ENCODE data around the gene NCOA4.
"Not testable (repeated sequence)": the region's sequence is repeated elsewhere in the genome, so short reads cannot be mapped to it uniquely, and the experiment has no call there.

NCOA4 gene

DNA sequence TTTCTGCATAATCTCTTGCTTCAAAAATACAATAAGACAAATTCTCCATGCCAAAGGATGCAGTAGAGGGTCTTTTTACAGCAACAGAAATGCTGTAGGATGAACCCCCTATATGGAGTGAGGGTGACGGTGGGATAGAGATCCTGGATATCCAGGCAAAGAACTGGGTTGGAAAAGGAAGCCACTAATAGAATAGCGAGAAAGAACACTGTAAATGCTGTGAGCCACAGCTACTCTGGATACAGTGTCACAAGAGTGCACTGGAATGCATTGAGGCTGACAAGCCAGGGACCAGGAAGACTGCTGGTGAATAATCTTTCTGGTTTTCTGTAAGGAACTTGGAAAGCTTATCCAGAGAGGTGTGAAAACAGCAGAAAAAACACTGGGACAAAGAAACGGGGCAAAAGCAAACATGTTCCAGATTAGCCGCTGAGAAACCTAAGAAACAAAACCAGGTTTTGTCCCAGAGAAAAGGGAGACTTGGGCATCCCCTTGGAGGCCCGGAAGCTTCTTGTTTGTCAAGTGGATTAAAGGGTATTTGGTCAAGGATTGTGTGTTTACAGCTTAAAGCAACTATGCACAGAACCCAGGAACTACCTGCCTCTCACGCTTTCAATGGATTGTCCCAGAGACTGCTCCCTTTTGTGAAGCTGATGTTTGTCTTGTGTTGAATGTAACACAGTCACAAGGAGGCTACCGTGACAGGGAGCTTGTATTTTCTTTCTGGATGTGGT is 21.8 kb upstream of the NCOA4 start:
- DNase-seq = no peak

DNA sequence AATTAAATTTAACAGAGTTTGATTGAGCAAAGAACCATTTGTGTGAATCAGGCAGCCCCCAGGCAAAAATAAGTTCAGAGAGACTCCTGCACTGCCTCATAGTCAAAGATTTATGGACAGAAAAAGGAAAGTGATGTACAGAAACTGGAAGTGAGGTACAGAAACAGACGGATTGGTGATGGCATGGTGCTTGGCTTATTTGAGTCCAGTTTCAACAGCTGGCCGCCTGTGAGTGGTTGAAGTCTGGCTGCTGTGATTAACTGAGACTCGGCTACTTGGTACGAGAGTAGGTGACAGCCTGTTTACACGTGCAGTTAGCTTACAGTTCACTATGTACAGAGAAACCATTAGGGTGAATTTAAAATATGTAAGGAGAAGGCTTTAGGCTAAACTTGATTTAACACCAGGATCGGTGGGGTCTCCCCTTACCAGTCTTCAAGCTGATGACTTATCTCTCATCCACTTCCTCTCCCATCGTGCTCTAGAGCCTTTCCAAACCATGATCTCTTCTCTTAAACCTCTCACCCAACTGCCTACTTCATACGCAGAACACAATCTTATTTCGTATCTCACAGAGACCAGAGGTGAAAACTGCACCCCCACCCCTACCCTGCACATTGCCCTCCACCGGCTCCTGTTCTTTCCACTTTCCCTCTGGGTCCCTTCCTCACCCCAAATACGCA is 20.7 kb upstream of the NCOA4 start:
- DNase-seq = peak; percentile 24

DNA sequence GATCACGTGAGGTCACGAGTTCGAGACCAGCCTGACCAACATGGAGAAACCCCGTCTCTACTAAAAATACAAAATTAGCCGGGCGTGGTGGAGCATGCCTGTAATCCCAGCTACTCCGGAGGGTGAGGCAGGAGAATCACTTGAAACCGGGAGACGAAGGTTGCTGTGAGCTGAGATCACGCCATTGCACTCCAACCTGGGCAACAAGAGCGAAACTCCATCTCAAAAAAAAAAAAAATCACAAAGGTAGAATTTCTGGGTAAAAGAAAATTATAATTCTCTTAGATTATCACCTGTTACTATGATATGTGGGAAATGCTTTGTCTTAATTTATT is 19.0 kb upstream of the NCOA4 start:
- DNase-seq = not testable (repeated sequence)

DNA sequence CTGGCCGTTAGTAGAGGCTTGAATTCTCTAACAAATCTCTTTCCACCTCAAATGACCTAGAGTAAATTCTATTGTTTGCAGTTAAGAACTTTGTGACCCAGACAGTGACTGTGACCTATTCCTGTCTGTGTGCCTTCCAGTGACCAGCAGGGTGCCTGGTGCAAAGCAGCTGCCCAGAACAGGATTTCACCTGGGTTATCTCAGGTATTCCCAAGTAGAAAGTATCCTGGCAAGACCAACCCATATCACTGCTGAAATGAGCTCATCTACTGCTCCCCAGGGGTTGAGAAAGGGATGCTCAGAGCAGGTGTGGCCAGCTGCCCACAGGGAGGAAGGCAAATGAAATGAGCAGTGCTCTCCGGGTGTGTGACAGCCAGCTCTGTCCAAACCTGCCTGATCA is 17.7 kb upstream of the NCOA4 start:
- no peak for DNase-seq

DNA sequence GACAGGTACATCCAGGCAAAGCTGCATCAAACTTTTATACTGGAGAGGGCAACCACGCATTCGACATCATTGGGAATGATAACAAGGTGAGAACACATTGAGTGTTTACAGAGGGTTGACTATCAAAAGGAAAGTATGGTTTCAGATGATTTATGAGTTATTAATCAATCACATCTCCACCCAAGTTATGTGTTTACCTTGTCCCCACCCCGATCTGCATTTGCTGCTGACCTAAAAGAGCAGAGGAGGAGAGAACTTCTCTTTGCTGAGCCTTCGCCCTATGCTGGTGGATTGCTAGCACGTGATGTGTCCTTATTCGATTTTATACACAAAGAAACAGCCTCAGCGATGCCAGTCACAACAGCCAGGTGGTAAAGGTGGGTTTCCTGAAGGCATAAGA is 15.8 kb upstream of the NCOA4 start, which contains the start of gene MSMB:
TSS of gene MSMB (minus strand) at position 9 of the 400 bp plus-strand sequence. CDS start 32 bp downstream, outside the sequence.
- DNase-seq = no peak

DNA sequence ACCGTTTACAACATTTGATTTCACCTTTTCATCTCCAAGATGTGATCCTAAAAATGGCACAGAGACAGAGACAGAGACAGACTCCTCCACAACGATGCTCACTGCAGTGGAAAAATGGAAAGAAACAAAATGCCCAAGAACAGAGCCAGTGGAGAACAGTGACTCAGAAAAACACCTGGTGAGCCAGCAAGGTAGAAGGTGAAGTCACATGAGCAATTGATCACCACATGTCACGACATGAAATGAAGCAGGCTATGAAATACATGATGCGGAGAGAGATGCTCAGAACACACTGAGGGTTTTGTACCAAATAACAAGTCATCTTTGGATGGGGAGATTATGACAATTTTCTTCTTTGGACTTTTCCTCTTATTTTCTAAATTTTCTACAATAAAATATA is 12.1 kb upstream of the NCOA4 start:
- no peak for DNase-seq

DNA sequence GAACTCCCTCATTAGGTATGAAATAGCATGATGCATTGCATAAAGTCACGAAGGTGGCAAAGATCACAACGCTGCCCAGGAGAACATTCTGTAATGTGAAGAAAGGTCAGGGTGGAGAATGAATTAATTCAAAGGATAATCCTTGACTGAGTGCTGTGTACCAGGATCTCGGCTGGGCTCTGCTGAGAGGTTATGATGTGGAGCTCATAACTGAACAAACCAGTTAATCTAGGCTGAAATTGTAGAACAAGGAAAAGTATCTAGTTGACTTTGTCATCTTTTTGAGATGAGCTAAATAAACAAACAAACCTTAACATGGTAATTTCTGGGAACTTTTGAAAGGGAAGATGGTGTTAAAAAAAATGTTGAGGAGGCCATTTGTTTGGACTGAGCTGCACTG is 9.6 kb upstream of the NCOA4 start:
- DNase-seq = no peak

DNA sequence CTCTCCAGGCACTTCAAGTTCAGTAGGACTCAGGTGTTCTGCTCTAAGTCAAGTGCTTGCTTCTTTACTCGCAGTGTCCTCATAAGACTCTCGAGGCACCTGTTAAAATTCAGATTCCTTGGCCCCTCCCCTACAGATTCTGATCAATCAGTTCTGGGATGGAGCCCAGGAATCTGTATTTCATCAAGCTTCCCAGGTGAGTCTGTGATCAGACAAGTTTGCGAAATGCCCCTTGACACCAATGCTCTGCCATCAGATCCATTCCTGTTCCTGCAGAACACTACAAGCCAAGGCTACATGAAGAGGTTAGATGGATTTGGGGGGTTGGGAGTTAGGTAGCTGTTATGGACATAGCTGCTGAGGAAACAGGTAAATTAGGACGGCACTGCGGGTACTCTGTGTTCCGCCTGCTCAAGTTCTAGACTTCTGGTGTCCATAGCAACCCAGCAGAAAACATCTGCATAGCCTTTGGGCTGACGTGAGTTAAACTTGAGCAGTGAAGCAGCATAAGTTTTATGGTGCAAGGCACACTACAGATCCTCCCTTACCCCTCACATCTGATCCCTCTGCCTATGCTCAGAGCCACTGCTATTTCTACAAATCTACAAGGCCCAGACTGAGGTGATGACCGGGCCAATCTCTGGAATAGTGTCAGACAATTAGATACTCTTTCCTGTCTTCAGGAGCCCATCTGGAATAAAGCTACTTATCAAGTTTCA is 6.8 kb upstream of the NCOA4 start:
- no peak for DNase-seq

DNA sequence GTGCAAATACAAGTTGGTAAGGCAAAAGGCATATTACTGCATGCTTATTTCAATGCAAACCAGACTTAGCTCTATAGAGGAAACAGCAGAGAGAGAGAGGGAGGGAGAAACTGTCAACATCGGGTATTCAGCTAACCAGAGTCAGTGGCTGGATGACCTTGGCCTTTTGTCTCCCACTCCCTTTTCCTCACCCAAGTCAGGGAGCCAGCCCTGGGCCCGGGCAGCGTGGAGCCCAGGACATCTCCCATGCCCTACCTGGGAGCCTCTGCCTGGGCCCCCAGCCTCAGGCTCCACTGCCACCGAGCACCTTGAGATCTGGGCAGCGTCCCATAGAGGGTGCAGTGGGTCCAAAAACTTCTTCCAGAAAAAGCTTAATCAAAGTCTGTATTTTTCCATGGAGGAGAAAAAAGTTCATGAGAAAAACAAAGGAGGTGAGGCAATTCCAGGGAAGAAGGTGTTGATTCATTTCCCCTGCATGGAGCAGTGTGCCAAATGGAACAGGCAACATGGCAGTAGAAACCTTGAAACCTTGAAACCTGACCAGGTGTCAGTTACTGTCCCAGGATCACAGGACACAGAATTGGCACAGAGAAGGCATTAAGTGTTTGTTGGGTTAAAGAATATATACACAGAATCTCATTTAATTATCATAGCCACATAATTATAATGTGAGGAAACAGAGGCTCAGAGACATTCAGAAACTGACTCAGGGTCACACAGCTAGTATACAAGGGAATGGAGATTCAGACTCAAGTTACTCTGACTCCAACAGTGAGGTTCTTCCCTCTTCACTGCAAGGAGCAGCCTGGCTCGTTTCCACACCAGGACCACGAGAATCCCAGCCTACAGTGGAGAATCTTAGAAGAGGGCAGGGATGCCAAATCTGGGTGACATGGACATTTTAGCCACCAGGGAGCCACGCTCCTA is 5.8 kb upstream of the NCOA4 start:
- DNase-seq = no peak

DNA sequence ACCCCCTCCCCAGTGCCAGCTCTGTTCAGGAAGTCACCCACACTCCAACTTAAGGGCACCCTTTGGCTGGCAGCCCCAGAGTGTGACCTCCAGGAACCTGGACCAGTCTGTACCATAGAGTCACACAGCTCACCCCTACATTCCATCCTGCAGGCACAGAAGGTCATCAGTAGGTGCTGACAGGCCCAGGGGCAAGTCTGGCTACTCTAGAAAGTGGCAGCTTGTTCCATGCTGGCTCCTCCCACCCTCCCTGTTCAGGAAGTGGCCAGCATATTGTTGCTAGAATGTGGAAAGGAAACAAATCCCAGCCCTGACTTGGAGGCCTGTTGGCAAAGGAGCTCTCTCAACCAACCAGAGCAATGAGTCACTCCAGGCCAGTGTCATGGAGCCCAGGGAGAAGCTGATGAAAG is 3.2 kb upstream of the NCOA4 start:
- DNase-seq = no peak

DNA sequence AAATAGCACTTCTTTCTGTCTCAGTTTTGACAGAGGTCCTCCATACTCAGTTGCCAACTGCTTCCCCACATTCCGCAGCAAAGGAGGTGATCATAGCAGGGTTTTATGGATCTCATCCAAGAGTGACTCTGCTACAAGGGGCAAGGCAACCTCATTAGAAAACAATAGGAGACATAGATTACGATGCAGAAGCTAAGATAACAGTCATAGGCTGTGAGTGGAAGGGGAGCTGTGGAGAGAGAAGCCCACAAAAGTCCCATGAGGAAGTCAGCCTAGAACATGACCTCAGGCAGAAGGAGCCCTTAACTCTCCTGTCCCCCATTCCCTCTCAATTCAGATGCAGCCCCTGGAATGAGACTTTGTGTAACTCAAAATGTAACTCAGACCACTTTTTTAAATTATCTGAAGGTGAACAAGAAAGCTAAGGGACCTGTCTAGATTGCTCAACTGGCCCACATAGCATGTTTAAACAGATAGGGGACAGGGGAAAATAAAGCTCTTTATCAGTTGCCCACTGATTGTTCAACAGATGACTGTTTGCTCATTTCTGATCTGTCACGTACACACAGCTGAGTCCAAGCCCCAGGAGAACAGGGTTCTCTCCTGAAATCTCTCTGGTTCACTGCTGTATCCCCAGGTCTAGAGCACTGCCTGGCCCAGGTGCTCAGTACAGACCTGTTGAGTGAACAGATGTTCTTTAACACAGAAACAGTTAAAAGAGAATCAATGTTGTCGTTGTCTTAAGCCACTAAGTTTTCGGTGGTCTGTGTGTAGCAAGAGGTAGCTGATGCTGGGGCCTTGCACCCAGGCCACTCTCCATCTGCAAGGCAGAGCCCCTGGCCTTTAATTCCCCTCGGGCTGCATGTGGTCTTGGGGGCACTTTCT is 1.5 kb upstream of the NCOA4 start:
- no peak for DNase-seq

DNA sequence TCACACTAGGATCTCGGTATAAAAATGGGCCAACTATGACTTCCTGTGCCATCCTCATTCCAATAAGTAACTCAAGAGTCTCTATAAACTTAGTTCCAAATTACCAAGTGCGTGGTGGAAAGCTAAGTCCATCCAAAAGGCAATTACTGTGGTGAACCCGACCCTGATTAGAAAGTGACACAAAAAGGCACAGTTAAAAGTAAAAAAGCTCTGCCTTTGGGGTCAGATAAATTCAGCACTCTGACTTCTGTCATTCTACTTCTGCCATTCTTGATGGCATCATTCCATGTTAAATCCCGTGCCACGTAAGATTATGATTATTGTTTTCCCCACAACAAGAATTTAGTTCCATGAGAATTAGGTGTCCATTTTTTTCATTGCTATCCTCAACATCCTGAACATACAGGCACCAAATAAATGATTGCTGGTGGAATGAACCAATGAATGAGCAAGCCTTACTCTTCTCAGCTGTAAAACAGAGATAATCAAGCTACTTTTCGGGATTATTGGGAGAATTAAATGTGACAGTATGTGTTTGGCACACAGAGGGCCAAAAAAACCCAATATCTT is 877 bp downstream of the NCOA4 start:
- DNase-seq = no peak

DNA sequence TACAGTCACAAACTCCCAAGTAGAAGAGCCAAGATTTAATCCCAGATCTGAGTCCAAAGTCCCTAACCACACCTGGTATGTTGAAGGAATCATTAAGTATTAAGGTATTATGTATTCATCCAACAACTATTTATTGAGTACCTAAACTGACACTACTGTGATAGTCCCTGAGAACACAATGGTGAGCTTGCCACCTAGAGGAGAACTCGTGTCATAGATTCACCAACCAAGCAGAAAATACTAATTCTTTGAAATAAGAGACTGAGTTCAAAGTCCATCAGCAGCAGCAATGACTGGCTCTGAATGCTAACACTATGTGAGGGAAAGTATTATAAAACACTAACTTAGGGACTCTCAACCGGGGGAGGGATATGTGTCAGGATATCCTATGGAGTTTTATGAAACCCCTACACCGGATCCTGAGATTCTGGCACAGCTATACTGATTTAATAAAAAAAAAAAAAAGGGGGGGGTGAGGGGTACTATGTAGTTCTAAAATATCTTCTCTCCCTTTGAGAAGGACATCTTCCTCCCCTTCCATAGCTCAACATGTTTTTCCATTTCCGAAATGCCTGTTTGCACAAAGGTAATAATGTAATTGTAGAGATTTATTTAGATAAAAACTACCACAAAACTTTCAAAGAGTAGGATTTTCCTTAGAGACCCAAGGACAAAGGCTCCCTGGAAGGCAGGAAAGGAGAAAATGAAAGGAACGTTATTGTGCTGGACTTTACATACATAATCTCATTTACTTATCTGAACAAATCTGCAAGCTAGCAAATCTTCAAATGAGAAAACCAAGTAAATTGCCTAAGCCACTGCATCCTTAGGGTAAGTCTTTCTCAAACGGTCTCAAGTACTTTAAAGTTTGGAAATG is 1.6 kb downstream of the NCOA4 start:
- DNase-seq = no peak

DNA sequence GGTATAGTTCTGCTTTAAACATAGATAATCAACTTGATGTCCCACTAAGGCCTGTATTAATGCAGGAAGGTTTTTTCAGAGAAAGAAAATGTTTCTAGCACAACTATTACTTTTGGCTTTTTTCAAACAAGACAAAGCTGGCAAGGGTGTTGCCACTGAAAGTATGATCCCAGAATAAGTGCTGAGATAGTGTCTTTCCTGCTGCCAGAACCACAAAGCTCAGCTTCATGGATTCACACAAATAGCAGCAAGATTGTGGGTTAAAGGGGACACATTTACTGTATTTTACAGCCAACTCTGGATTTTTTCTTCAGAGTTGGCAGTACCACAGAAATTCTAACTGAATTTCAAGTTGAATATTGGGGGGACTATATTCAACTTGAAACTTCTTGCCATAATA is 4.3 kb downstream of the NCOA4 start:
- no peak for DNase-seq

DNA sequence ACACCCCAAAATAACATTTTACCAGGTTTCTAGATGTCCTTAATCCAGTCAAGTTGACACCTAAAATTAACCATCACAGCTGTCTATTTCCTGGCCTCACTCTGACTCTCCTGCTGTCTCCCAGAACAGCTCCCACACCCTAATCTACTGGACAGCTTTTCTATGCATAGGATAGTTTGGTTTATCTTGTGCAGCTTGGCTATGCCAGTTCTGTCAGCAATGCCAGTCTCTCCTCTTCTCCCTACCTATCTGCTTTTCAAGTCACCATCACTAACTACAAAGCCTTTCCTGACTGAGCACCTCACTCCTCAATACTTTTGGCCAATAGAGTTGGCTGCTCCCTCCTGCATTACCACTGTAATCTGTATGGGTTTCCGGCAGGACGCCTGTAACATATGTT is 5.0 kb downstream of the NCOA4 start:
- DNase-seq = no peak

DNA sequence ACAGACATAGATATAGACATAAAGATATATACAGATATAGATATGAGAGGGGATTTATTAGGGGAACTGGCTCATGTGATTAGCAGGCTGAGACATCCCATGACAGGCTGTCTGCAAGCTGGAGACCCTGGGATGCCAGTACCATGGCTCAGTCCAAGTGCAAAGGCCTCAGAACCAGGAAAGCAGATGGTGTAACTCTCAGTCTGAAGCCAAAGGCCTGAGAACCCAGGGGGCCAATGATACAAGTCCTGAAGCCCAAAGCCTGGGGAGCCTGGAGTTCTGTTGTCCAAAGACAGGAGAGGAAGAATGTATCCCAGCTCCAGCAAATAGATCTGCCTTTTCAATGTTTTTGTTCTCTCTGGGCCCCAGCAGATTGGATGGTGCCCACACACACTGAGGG is 5.5 kb downstream of the NCOA4 start:
- no peak for DNase-seq

DNA sequence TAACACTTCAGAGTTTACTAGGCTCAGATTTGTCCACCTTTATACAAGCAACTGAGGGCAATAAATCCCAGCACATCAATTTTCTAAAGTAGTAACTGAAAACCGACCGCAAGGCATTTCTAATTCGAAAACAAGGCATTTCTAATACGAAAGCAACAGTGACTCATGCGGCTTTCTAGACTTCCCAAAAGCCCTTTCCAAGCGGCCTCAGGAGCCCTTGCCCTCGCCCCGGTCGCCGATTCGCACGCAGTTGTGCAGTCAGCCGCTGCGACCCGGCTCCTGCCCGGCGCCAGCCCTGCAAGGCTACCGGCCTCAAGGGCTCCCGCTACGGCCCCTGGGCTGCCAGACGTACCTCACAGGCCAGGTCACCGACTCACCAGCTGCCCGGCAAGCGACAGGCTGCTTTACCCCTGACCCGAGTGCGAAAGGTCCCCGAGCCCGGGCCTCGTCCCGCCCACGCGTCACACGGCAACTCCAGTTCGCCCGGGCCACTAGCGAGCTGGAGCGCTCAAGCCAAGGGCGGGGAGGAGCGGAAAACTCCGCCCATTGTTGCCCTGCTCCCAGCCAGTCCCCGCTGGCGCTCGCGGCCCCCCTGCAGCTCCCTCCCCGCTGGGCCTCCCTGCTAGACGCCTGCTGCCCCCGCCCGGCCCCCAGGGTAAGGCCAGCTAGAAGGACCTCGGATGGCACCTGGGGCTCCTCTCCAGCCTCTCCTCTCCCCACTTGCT is 7.3 kb downstream of the NCOA4 start:
- DNase-seq = peak; percentile 89

DNA sequence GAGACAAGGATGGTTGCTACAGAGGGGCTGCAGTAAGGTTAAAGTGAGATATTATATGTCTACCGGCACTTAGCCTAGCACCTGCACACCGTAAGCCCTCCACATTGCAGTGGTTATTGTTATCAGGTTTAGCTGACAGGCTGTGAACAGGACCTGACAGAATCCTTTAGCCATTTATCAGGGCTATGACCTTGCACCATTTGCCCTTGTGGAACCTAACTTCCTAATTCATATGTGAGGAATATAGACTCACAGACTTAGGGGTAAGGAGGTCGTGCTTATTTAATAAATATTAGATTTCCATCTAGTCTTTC is 10.1 kb downstream of the NCOA4 start:
- no peak for DNase-seq

DNA sequence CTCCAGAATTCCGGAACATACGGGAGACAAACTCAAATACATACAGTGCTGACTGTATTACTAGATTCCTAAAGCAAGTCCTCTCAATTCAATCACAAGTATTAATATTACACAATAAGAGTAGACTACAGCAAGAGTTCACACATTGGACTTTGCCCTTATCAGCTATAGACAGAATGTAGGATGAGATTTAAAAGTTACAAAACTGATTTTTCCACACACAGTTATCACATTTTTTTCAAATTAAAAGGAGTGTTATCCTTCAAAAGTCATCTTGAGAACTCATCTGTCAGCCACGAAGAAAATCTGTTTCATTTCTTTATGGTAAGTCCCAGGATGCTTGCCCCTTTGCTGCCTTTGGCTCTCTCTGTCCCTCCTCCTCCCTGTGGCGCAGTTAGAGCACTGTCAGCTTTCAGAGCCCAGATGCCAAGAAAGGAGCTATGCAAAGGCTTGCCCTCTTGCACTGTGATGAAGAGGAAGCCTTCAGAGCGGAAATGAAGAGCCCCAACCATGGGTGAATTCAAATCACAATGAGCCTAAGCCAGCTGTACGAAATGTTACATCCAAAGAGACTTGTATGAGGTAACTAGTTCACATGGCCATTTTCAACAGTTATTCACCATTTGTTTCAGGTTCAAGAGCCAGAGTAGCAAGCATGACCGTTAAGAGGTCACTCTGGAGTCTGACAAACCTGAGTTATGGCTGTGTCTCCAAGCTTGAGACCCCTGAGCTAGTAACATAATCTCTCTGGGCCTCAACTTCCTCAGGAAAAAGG is 10.7 kb downstream of the NCOA4 start:
- DNase-seq = no peak

Data from right hindlimb (tissue), 1 donor.